CD8-positive, alpha-beta memory T cell (primary cell): ENCODE measurements around the gene CGGBP1. TPM values are rescaled to one million over a fixed set of nuclear protein-coding genes. Genes with fewer than 3 reads are reported as not detected.
"Not testable (repeated sequence)": the region's sequence is repeated elsewhere in the genome, so short reads cannot be mapped to it uniquely, and the experiment has no call there.

ENCODE experiments used
- CTCF ChIA-PET: fragments of 350-600 bp; sonication (Branson Sonifier 250); formaldehyde crosslinking; loops from one replicate; lab custom pipeline; 2021; ENCODE audit warnings: antibody characterized with exemption; lab: Charles Lee
- POLR2A ChIA-PET: fragments of 350-600 bp; sonication (Branson Sonifier 250); formaldehyde crosslinking; loops from one replicate; lab custom pipeline; 2021; ENCODE audit warnings: antibody characterized with exemption; lab: Charles Lee
- DNase-seq, 5 donors: peaks; one replicate each; pipeline versions ENCODE4 v3.0.0 to v3.0.0-alpha.2; 2020 to 2022; ENCODE audit warnings: mixed read lengths in 1 of 5
- H3K27ac ChIP-seq: one replicate; pipeline ENCODE4 v1.7.0; 2013; ENCODE audit warnings: low read depth, mild to moderate bottlenecking, low read length, moderate library complexity
- H3K27me3 ChIP-seq: 2 replicates; pipeline ENCODE4 v1.7.0; 2013; ENCODE audit warnings: low read length, mild to moderate bottlenecking; ENCODE audit not compliant: insufficient read depth, poor library complexity, severe bottlenecking
- H3K36me3 ChIP-seq: 2 replicates; pipeline ENCODE4 v1.7.0; 2013; ENCODE audit warnings: mild to moderate bottlenecking, low read length, moderate library complexity; ENCODE audit not compliant: insufficient read depth
- H3K4me1 ChIP-seq: 2 replicates; pipeline ENCODE4 v1.7.0; 2013; ENCODE audit warnings: mild to moderate bottlenecking, low read length, moderate library complexity; ENCODE audit not compliant: insufficient read depth
- H3K4me3 ChIP-seq: 2 replicates; pipeline ENCODE4 v1.7.0; 2013; ENCODE audit warnings: mild to moderate bottlenecking, low read length
- H3K9me3 ChIP-seq: 2 replicates; pipeline ENCODE4 v1.7.0; 2013; ENCODE audit warnings: mild to moderate bottlenecking, low read length
- H3K27ac Mint-ChIP-seq, 8 donors: one replicate each; pipeline ENCODE4 v1.8.0; 2020 to 2021; ENCODE audit warnings: mixed read lengths in 8 of 8, mild to moderate bottlenecking in 6 of 8, inconsistent platforms in 3 of 8, moderate library complexity in 3 of 8
- H3K27me3 Mint-ChIP-seq, 2 donors: one replicate each; pipeline ENCODE4 v1.8.0; 2020 to 2021; ENCODE audit warnings: mixed read lengths in 2 of 2, mild to moderate bottlenecking in 1 of 2, moderate library complexity in 1 of 2
- H3K36me3 Mint-ChIP-seq, 3 donors: one replicate each; pipeline ENCODE4 v1.8.0; 2020 to 2021; ENCODE audit warnings: mixed read lengths in 3 of 3, inconsistent platforms in 1 of 3, mild to moderate bottlenecking in 1 of 3
- H3K4me1 Mint-ChIP-seq, 3 donors: one replicate each; pipeline ENCODE4 v1.8.0; 2020 to 2021; ENCODE audit warnings: mixed read lengths in 3 of 3, inconsistent platforms in 1 of 3, mild to moderate bottlenecking in 1 of 3
- H3K4me3 Mint-ChIP-seq, 7 donors: one replicate each; pipeline ENCODE4 v1.8.0; 2020 to 2021; ENCODE audit warnings: mixed read lengths in 7 of 7, mild to moderate bottlenecking in 6 of 7, moderate library complexity in 4 of 7, inconsistent platforms in 2 of 7
- H3K9me3 Mint-ChIP-seq, 5 donors: one replicate each; pipeline ENCODE4 v1.8.0; 2020 to 2022; ENCODE audit warnings: mixed read lengths in 5 of 5, mild to moderate bottlenecking in 3 of 5, moderate library complexity in 2 of 5, inconsistent platforms in 1 of 5
- polyA plus RNA-seq: library from polyadenylated mRNA; unstranded; fragments of 300-500 nt; fragmentation: Illumina TruSeq; gene quantifications from one replicate; pipeline ENCODE4 v1.2.3, GENCODE V29; 2021
- total RNA-seq, 2 experiments: library from RNA; stranded (reverse); gene quantifications; one replicate each; pipeline ENCODE4 v1.2.3, GENCODE V29; 2021

Gene CGGBP1
- total and polyA plus RNA-seq, 3 experiments from 2014 or later, result 84.7 to 95.9 (median 94.5) TPM

GRCh38 chr3:88015656-88016055 is 43.1 kb downstream of the CGGBP1 start:
- H3K27me3 Mint-ChIP-seq, H3K4me3 ChIP-seq, H3K27ac Mint-ChIP-seq, H3K4me3 Mint-ChIP-seq, H3K4me1 ChIP-seq, POLR2A ChIA-PET, H3K36me3 ChIP-seq, H3K9me3 ChIP-seq, H3K27me3 ChIP-seq, H3K9me3 Mint-ChIP-seq, DNase-seq, H3K36me3 Mint-ChIP-seq, H3K27ac ChIP-seq: not testable (repeated sequence)
- CTCF ChIA-PET, result interaction anchor here (0.9 kb wide), 1 partner anchor 11 kb away, joined by 3 read pairs; no protein-coding TSS in a partner anchor
- peaks cover 15 to 25% (median 18%) of the 10 kb centered on the region in 3 donors for H3K4me1 Mint-ChIP-seq

DNA sequence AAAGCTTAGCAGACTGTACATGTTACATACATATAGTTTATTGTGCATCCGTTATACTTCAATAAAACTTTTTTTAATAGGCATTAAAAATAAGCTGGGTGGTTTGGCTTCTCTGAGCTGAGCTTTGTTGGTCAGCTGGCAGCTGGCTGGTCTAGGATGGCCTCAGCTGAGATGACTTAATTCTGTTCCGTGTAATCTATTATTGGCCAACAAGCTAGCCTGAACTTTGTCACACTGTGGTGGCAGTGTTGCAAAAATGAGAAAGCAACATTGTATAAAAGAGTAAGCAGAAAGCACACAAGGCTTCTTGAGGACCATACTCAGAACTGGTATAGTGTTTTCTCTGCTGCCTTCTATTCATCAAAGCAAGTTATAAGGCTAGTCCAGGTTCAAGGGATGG is 45.2 kb downstream of the CGGBP1 start:
- Histone ChIP-seq H3K27ac (no peak overlapping the region), H3K27me3 (no peaks in the 10 kb centered on the region), H3K36me3 (no peaks in the 10 kb centered on the region), H3K4me1 (peaks cover 4% of the 10 kb centered on the region), H3K4me3 (no peak overlapping the region), H3K9me3 (no peaks in the 10 kb centered on the region)
- Mint-ChIP-seq H3K27me3 (peaks cover 0 to 1% of the 10 kb centered on the region in 2 donors), H3K36me3 (no peaks in the 10 kb centered on the region), H3K9me3 (no peaks in the 10 kb centered on the region), H3K4me1 (peaks cover 9 to 13% (median 11%) of the 10 kb centered on the region in 3 donors), H3K27ac (no peak overlapping the region), H3K4me3 (no peak overlapping the region)
- ChIA-PET POLR2A (no interaction called here), CTCF (no interaction called here)
- DNase-seq, result no peak

- CTCF ChIA-PET, result interaction anchor here (1.2 kb wide), 1 partner anchor 8 kb away, joined by 3 read pairs; no protein-coding TSS in a partner anchor
- H3K9me3 Mint-ChIP-seq, result no peaks in the 10 kb centered on the region
- POLR2A ChIA-PET, result no interaction called here
Observed at GRCh38 chr3:88010810-88011209, 48.0 kb downstream of the CGGBP1 start.

DNA sequence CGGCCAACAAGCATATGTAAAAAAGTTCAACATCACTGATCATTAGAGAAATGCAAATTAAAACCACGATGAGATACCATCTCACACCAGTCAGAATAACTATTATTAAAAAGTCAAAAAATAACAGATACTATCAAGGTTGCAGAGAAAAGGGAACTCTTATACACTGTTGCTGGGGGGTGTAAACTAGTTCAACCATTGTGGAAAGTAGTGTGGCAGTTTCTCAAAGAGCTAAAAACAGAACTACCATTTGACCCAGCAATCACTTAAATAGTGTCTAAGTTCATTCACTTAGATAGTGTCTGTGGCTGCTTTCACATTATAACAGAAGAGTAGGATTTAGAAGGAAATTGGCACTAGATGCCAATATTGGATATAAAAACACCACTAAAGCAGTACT is 49.7 kb downstream of the CGGBP1 start:
- Histone ChIP-seq H3K36me3 (no peaks in the 10 kb centered on the region), H3K27ac (no peak overlapping the region), H3K27me3 (no peaks in the 10 kb centered on the region), H3K9me3 (no peaks in the 10 kb centered on the region), H3K4me1 (no peaks in the 10 kb centered on the region), H3K4me3 (no peak overlapping the region)
- Mint-ChIP-seq H3K4me3 (no peak overlapping the region), H3K36me3 (peaks cover 0 to 3% (median 0%) of the 10 kb centered on the region in 3 donors), H3K9me3 (no peaks in the 10 kb centered on the region), H3K4me1 (peaks cover 2 to 9% (median 9%) of the 10 kb centered on the region in 3 donors), H3K27me3 (peaks cover 1 to 3% of the 10 kb centered on the region in 2 donors), H3K27ac (no peak overlapping the region)
- CTCF ChIA-PET, result no interaction called here
- POLR2A ChIA-PET, result no interaction called here
- DNase-seq, result no peak

More at GRCh38 chr3:88010810-88011209, 48.0 kb downstream of the CGGBP1 start:
- no peaks in the 10 kb centered on the region for H3K36me3 ChIP-seq
- no peak for DNase-seq
- Mint-ChIP-seq H3K4me3 (no peak overlapping the region), H3K36me3 (peaks cover 0 to 3% (median 0%) of the 10 kb centered on the region in 3 donors), H3K27ac (no peak overlapping the region), H3K4me1 (no peaks in the 10 kb centered on the region), H3K27me3 (peaks cover 1 to 3% of the 10 kb centered on the region in 2 donors)
- H3K27ac ChIP-seq, result no peak overlapping the region
- H3K27me3 ChIP-seq, result no peaks in the 10 kb centered on the region
- H3K4me1 ChIP-seq, result no peaks in the 10 kb centered on the region
- H3K9me3 ChIP-seq, result no peaks in the 10 kb centered on the region
- H3K4me3 ChIP-seq, result no peak overlapping the region

- no peak overlapping the region for H3K4me3 ChIP-seq
- H3K4me1 ChIP-seq, result no peaks in the 10 kb centered on the region
- peak in 2 of 5 donors; percentile 34 to 41 for DNase-seq
- Mint-ChIP-seq H3K27me3 (peaks cover 3 to 15% of the 10 kb centered on the region in 2 donors), H3K4me3 (no peak overlapping the region), H3K27ac (no peak overlapping the region), H3K4me1 (peaks cover 5 to 21% (median 13%) of the 10 kb centered on the region in 3 donors), H3K36me3 (peaks cover 0 to 3% (median 0%) of the 10 kb centered on the region in 3 donors), H3K9me3 (no peaks in the 10 kb centered on the region)
- no peak overlapping the region for H3K27ac ChIP-seq
- H3K27me3 ChIP-seq, result no peaks in the 10 kb centered on the region
- ChIA-PET POLR2A (interaction anchor here (0.7 kb wide), 1 partner anchor 53 kb away, joined by 4 read pairs; no protein-coding TSS in a partner anchor), CTCF (interaction anchor here (1.0 to 2.5 kb wide), 7 partner anchors 10 to 654 kb away, joined by 3 to 16 read pairs (median 7); partner anchors contain the start of genes CGGBP1 and ZNF654)
- no peaks in the 10 kb centered on the region for H3K36me3 ChIP-seq
- no peaks in the 10 kb centered on the region for H3K9me3 ChIP-seq
Observed at GRCh38 chr3:88005066-88005465, 53.7 kb downstream of the CGGBP1 start.

DNA sequence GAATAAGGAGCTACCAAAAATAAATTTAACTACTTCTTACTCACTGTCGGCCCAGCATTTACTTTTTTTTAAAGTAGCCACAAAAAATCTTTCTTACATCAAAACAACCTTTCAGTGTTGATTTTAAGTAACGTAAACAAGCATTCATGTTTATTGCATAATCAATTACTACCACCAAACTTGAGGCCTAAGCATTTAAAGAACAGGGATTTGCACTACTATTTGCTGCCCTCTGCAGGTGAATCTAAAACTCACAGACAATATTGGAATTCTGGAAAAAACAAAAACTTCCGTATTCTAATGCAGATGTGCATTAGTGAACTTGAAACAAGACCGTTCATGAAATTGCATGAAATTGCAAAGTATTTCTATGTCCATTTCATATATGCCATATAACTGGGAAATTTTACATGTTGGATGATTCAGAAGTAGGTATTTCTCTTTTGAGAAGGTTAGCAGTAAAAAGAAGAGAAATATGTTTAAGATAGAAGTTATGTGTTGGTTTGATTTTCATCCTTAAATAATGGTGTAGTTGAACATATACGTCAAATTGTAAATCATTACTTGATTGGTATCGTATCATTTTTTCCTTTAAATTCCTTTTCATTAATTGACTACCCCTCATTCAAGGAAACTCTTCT is 55.6 kb downstream of the CGGBP1 start:
- no peaks in the 10 kb centered on the region for H3K4me1 ChIP-seq
- Mint-ChIP-seq H3K27ac (no peak overlapping the region), H3K9me3 (no peaks in the 10 kb centered on the region), H3K36me3 (peaks cover 0 to 3% (median 0%) of the 10 kb centered on the region in 3 donors), H3K4me1 (peaks cover 5 to 21% (median 13%) of the 10 kb centered on the region in 3 donors), H3K27me3 (peaks cover 2 to 15% of the 10 kb centered on the region in 2 donors), H3K4me3 (no peak overlapping the region)
- ChIA-PET POLR2A (interaction anchor here (1.0 kb wide), 1 partner anchor 55 kb away, joined by 3 read pairs; no protein-coding TSS in a partner anchor), CTCF (interaction anchor here (1.0 to 1.5 kb wide), 3 partner anchors 110 to 652 kb away, joined by 4 to 6 read pairs (median 5); no protein-coding TSS in a partner anchor)
- no peaks in the 10 kb centered on the region for H3K36me3 ChIP-seq
- no peak overlapping the region for H3K4me3 ChIP-seq
- H3K27me3 ChIP-seq, result no peaks in the 10 kb centered on the region
- H3K27ac ChIP-seq, result no peak overlapping the region
- H3K9me3 ChIP-seq, result no peaks in the 10 kb centered on the region
- peak in 1 of 5 donors; percentile 12 for DNase-seq

DNA sequence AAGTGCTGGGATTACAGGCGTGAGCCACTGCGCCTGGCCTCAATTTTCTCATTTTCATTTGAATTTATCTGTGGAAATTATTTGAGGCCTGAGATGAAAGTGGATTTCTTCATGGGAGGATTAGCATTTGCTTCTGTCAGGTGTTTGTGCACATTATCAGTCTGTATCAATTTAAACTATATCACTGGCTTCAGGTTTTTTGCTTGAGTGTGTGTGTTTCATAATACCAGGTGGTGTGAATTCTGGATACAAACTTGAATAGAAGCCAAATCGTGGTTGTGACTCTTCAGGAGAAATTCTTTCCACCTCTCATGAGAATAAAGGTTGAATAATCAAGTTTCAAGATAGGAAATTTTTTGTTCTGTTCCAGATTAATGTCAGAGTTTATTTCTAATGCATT is 56.4 kb downstream of the CGGBP1 start:
- Mint-ChIP-seq H3K4me3 (no peak overlapping the region), H3K27me3 (peaks cover 2 to 15% of the 10 kb centered on the region in 2 donors), H3K27ac (no peak overlapping the region), H3K4me1 (peaks cover 11 to 28% (median 17%) of the 10 kb centered on the region in 3 donors), H3K36me3 (peaks cover 0 to 3% (median 0%) of the 10 kb centered on the region in 3 donors), H3K9me3 (no peaks in the 10 kb centered on the region)
- ChIA-PET CTCF (interaction anchor here (1.0 to 1.7 kb wide), 4 partner anchors 111 to 652 kb away, joined by 4 to 6 read pairs (median 6); no protein-coding TSS in a partner anchor), POLR2A (interaction anchor here (1.0 kb wide), 1 partner anchor 56 kb away, joined by 3 read pairs; no protein-coding TSS in a partner anchor)
- Histone ChIP-seq H3K27me3 (no peaks in the 10 kb centered on the region), H3K9me3 (no peaks in the 10 kb centered on the region), H3K36me3 (no peaks in the 10 kb centered on the region), H3K4me1 (peaks cover under 1% of the 10 kb centered on the region), H3K27ac (no peak overlapping the region), H3K4me3 (no peak overlapping the region)
- DNase-seq, result no peak
